Glutamatergic neuron (in vitro differentiated cells): ENCODE data around the gene APEH. TPM values are rescaled to one million over a fixed set of nuclear protein-coding genes. Genes with fewer than 3 reads are reported as not detected.

Experiments
- DNase-seq: peaks from one replicate; pipeline ENCODE4 v3.0.0; 2022
- H3K27ac Mint-ChIP-seq: one replicate; pipeline ENCODE4 v1.8.0; 2020; ENCODE audit warnings: mild to moderate bottlenecking, mixed read lengths, inconsistent platforms; ENCODE audit not compliant: unreplicated experiment
- H3K27me3 Mint-ChIP-seq: one replicate; pipeline ENCODE4 v1.8.0; 2020; ENCODE audit warnings: mild to moderate bottlenecking, moderate library complexity, mixed read lengths, inconsistent platforms; ENCODE audit not compliant: unreplicated experiment
- H3K36me3 Mint-ChIP-seq: one replicate; pipeline ENCODE4 v1.8.0; 2020; ENCODE audit warnings: mild to moderate bottlenecking, mixed read lengths, inconsistent platforms; ENCODE audit not compliant: unreplicated experiment
- H3K4me1 Mint-ChIP-seq: one replicate; pipeline ENCODE4 v1.8.0; 2020; ENCODE audit warnings: mild to moderate bottlenecking, low read depth, mixed read lengths, inconsistent platforms; ENCODE audit not compliant: unreplicated experiment
- H3K4me3 Mint-ChIP-seq: one replicate; pipeline ENCODE4 v1.8.0; 2020; ENCODE audit warnings: mild to moderate bottlenecking, mixed read lengths, inconsistent platforms; ENCODE audit not compliant: unreplicated experiment
- H3K9me3 Mint-ChIP-seq: one replicate; pipeline ENCODE4 v1.8.0; 2020; ENCODE audit warnings: mild to moderate bottlenecking, moderate library complexity, mixed read lengths, inconsistent platforms; ENCODE audit not compliant: unreplicated experiment
- CTCF ChIP-seq: fragments of 200-600 bp; sonication (generic); IDR thresholded peaks from one replicate; pipeline ENCODE4 v1.5.0; 2021; ENCODE audit not compliant: partially characterized antibody, unreplicated experiment
- total RNA-seq: library from RNA; stranded (reverse); fragmentation: NEBNext Ultra II Directional; extraction: Animal tissue kit (Norgen Biotek cat#: 25700); gene quantifications from one replicate; pipeline ENCODE4 v1.2.1, GENCODE V29; 2021; ENCODE audit not compliant: unreplicated experiment

APEH gene
- total RNA-seq, 1 donor from 2014 or later = 119 TPM

GRCh38 chr3:49671291-49672288 lies 2.6 kb upstream of the APEH start:
- peaks cover 12% of the 10 kb centered on the region for H3K27me3 Mint-ChIP-seq
- peak; percentile 88 for TF ChIP-seq CTCF
- no peaks in the 10 kb centered on the region for H3K36me3 Mint-ChIP-seq
- H3K4me1 Mint-ChIP-seq = peaks cover 7% of the 10 kb centered on the region
- H3K27ac Mint-ChIP-seq = peak overlapping the region; percentile 12
- peak; percentile 81 for DNase-seq
- H3K9me3 Mint-ChIP-seq = peaks cover 16% of the 10 kb centered on the region
- peak overlapping the region; percentile 70 for H3K4me3 Mint-ChIP-seq

- no peak for TF ChIP-seq CTCF
- Mint-ChIP-seq H3K4me1 (peaks cover 7% of the 10 kb centered on the region), H3K9me3 (peaks cover 14% of the 10 kb centered on the region), H3K4me3 (peak overlapping the region; percentile 90), H3K27me3 (peaks cover 12% of the 10 kb centered on the region), H3K27ac (peak overlapping the region; percentile 78), H3K36me3 (no peaks in the 10 kb centered on the region)
- no peak for DNase-seq
Observed at GRCh38 chr3:49673121-49673714, 933 bp upstream of the APEH start.

- no peak for DNase-seq
- Mint-ChIP-seq H3K36me3 (no peaks in the 10 kb centered on the region), H3K9me3 (peaks cover 14% of the 10 kb centered on the region), H3K27ac (peak overlapping the region; percentile 17), H3K27me3 (peaks cover 12% of the 10 kb centered on the region), H3K4me1 (peaks cover 7% of the 10 kb centered on the region), H3K4me3 (peak overlapping the region; percentile 83)
- TF ChIP-seq CTCF = no peak
Observed at GRCh38 chr3:49674497-49674983, 389 bp downstream of the APEH start.

GRCh38 chr3:49675912-49676311 lies 1.8 kb downstream of the APEH start:
- peaks cover 15% of the 10 kb centered on the region for H3K27me3 Mint-ChIP-seq
- TF ChIP-seq CTCF = no peak

More at GRCh38 chr3:49675912-49676311, 1.8 kb downstream of the APEH start:
- Mint-ChIP-seq H3K9me3 (peaks cover 13% of the 10 kb centered on the region), H3K27ac (no peak overlapping the region), H3K4me3 (no peak overlapping the region), H3K4me1 (peaks cover 7% of the 10 kb centered on the region), H3K36me3 (peaks cover 5% of the 10 kb centered on the region)
- no peak for DNase-seq
